Measurements from ENCODE around the gene CISD1.

GRCh38 chr10:58275908-58276307 is 6.9 kb downstream of the CISD1 start:
- no peak for TF ChIP-seq POLR2AphosphoS5 (IDR thresholded peaks at IDR 0.05; ENCODE audit: low read depth, low read length)
- no peak for TF ChIP-seq REST (IDR thresholded peaks at IDR 0.05; ENCODE audit: insufficient read depth in 1 of 2, low read depth in 2 of 2, low read length in 2 of 2)
